ENCODE measurements around the gene B4GALNT1.

Gene B4GALNT1

DNA sequence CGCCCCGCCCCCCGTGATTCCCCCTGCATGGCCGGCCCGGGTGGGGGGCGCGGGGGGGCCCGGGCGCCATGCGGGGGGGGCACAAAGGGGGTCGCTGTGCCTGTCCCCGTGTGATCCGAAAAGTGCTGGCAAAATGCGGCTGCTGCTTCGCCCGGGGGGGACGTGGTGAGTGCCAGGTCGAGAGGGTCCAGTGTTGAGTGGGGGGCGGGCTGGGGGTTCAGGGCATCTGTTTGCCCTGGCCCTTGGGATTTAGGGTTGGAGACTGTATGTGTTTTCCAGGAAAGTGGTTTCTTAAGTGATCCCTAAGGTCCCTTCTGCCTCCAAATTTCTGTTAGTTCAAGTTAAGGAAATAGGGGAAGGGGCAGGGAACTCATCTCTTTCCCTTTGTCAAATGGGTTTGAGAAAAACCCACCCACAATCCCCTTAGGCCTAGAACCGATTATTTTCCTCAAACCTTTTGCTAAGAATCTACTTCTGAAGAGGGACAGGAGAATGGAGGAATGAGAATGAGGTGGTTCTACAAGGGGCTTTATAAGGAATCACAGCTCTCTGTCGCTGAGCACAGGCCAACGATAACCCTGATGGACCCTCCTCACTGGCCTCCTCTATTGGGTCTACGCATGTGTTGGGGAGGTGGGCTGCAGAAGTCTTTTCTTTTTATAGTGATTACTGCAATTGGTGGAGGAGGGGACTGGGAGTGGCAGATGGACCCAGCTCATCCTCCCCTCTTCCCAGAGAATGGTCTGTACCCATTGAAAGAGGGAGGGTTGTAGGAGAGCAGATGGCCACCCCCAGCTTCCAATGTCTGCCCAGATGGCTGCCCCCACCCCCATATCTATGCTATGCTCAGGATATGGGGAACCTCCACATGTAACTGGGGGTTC, 20.9 kb downstream of the B4GALNT1 start:
- Histone ChIP-seq H3K4me3 (ENCODE audit: insufficient read depth in 1 of 2, low read depth in 1 of 2, low read length in 2 of 2) (peak overlapping the region; percentile 60 to 81), H2AFZ (ENCODE audit: low read depth, low read length) (no peak overlapping the region), H2AK5ac (ENCODE audit: low read length, severe bottlenecking) (no peak overlapping the region), H3K14ac (ENCODE audit: low read length in 2 of 2) (no peak overlapping the region), H3K4ac (ENCODE audit: low read depth in 1 of 2, low read length in 2 of 2) (no peak overlapping the region), H3K36me3 (ENCODE audit: control insufficient read depth in 1 of 2, insufficient read depth in 2 of 2, low read depth in 1 of 2, low read length in 2 of 2) (peaks cover 0 to 56% of the 10 kb centered on the region in 2 experiments), H3K79me1 (replicated peaks; ENCODE audit: low read length, poor library complexity, severe bottlenecking) (peaks cover 7% of the 10 kb centered on the region), H3K4me2 (ENCODE audit: low read length, poor library complexity, severe bottlenecking) (peak overlapping the region; percentile 77), H2BK12ac (ENCODE audit: low read length in 2 of 2) (peak overlapping the region in 1 of 2 experiments; percentile 64), H3K27ac (ENCODE audit: low read length, poor library complexity, severe bottlenecking) (no peak overlapping the region), H3K4me1 (ENCODE audit: control insufficient read depth, insufficient read depth, low read depth, low read length) (peaks cover 15% of the 10 kb centered on the region), H4K91ac (ENCODE audit: low read length) (peak overlapping the region; percentile 62), H3K27me3 (ENCODE audit: control insufficient read depth in 1 of 2, insufficient read depth in 1 of 2, low read length in 2 of 2) (peaks cover 0 to 57% of the 10 kb centered on the region in 2 experiments), H3K23ac (ENCODE audit: low read length in 2 of 2) (peak overlapping the region in 1 of 2 experiments; percentile 97), H2BK15ac (ENCODE audit: low read depth, poor library complexity, severe bottlenecking) (no peak overlapping the region), H3K9ac (ENCODE audit: low read length) (peak overlapping the region; percentile 49), H4K8ac (ENCODE audit: low read length) (peak overlapping the region; percentile 92), H2BK120ac (ENCODE audit: low read depth, low read length) (peak overlapping the region; percentile 86), H3K9me3 (ENCODE audit: control insufficient read depth, low read length) (no peaks in the 10 kb centered on the region), H2BK5ac (ENCODE audit: low read depth, low read length, poor library complexity, severe bottlenecking) (no peak overlapping the region), H3K18ac (ENCODE audit: low read depth in 1 of 2, low read length in 2 of 2) (peak overlapping the region in 1 of 2 experiments; percentile 78)
- no peak for DNase-seq
- WGBS: 12% methylated on average over 21 of the region's 23 CpGs

DNA sequence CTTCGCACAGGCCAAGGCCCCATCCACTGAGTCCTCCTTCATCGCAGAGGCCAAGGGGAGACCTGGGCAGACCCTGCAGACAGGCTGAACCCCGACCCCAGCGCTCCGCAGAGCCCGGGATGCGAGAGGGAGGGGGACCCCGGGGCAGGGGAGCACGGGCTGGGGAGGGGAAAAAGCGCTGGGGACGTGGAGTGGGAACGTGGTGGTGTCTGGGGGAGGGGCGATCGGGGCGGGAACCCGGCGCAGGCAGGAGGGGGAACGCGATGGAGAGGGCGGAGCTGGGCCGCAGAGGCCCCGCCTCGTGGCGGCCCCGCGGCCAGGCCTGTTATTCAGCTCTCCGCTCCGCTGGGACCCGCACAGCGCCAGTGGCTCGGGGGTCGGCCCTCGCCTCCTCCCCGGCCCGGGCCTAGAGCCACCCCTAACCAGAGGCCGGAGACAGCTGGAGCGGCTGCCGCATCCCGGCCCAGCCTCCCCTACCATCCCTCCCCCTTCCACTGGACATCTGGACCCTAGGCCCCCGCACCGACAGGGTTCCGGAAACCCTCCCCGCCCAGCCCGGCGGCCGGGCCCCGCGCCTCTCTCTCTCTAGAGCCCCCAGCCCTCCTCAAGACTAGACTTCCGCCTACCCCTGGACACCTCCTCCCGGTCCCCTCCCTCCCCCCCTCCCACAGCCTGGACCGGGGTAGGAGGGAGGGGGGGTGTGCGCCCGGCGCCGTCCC, 21.7 kb downstream of the B4GALNT1 start, which contains the start of gene ARHGEF25:
TSS of gene ARHGEF25 (plus strand) at position 328 of the 719 bp plus-strand sequence. CDS start 460 bp downstream, outside the sequence.
- peak within 1 kb of the TSS; percentile 95 for H4K8ac ChIP-seq (ENCODE audit: low read length)
- H3K79me1 ChIP-seq (replicated peaks; ENCODE audit: low read length, poor library complexity, severe bottlenecking): peaks cover 7% of the 10 kb centered on the region
- H3K4ac ChIP-seq (ENCODE audit: low read depth in 1 of 2, low read length in 2 of 2): peak within 1 kb of the TSS; percentile 2 to 42
- H3K23ac ChIP-seq (ENCODE audit: low read length in 2 of 2): peak within 1 kb of the TSS in 1 of 2 experiments; percentile 97
- peaks cover 15% of the 10 kb centered on the region for H3K4me1 ChIP-seq (ENCODE audit: control insufficient read depth, insufficient read depth, low read depth, low read length)
- peak within 1 kb of the TSS; percentile 86 for H4K91ac ChIP-seq (ENCODE audit: low read length)
- H2AK5ac ChIP-seq (ENCODE audit: low read length, severe bottlenecking): no peak within 1 kb of the TSS
- DNase-seq: peak; percentile 57
- peak within 1 kb of the TSS; percentile 77 for H3K9ac ChIP-seq (ENCODE audit: low read length)
- peaks cover 0 to 57% of the 10 kb centered on the region in 2 experiments for H3K36me3 ChIP-seq (ENCODE audit: control insufficient read depth in 1 of 2, insufficient read depth in 2 of 2, low read depth in 1 of 2, low read length in 2 of 2)
- peak within 1 kb of the TSS; percentile 77 for H3K4me2 ChIP-seq (ENCODE audit: low read length, poor library complexity, severe bottlenecking)
- peak within 1 kb of the TSS; percentile 50 to 64 for H2BK12ac ChIP-seq (ENCODE audit: low read length in 2 of 2)
- 2% methylated on average over 9 of the region's 55 CpGs for WGBS
- H3K4me3 ChIP-seq (ENCODE audit: insufficient read depth in 1 of 2, low read depth in 1 of 2, low read length in 2 of 2): peak within 1 kb of the TSS; percentile 70 to 81
- peaks cover 0 to 57% of the 10 kb centered on the region in 2 experiments for H3K27me3 ChIP-seq (ENCODE audit: control insufficient read depth in 1 of 2, insufficient read depth in 1 of 2, low read length in 2 of 2)
- no peak within 1 kb of the TSS for H3K27ac ChIP-seq (ENCODE audit: low read length, poor library complexity, severe bottlenecking)
- H2BK120ac ChIP-seq (ENCODE audit: low read depth, low read length): peak within 1 kb of the TSS; percentile 86
- no peak within 1 kb of the TSS for H3K14ac ChIP-seq (ENCODE audit: low read length in 2 of 2)
- H2BK5ac ChIP-seq (ENCODE audit: low read depth, low read length, poor library complexity, severe bottlenecking): no peak within 1 kb of the TSS
- peak within 1 kb of the TSS; percentile 68 for H2BK15ac ChIP-seq (ENCODE audit: low read depth, poor library complexity, severe bottlenecking)
- peak within 1 kb of the TSS; percentile 78 to 94 for H3K18ac ChIP-seq (ENCODE audit: low read depth in 1 of 2, low read length in 2 of 2)
- H3K9me3 ChIP-seq (ENCODE audit: control insufficient read depth, low read length): no peaks in the 10 kb centered on the region
- H2AFZ ChIP-seq (ENCODE audit: low read depth, low read length): peak within 1 kb of the TSS; percentile 37

GRCh38 chr12:57610554-57611107, 22.4 kb downstream of the B4GALNT1 start:
- peak overlapping the region; percentile 76 for H3K4me2 ChIP-seq (ENCODE audit: low read length, poor library complexity, severe bottlenecking)
- peak overlapping the region; percentile 10 to 50 for H2BK12ac ChIP-seq (ENCODE audit: low read length in 2 of 2)
- no peak overlapping the region for H2AK5ac ChIP-seq (ENCODE audit: low read length, severe bottlenecking)
- WGBS: 7% methylated on average over 24 of the region's 29 CpGs
- H3K79me1 ChIP-seq (replicated peaks; ENCODE audit: low read length, poor library complexity, severe bottlenecking): peaks cover 12% of the 10 kb centered on the region
- peak overlapping the region; percentile 62 to 94 for H3K18ac ChIP-seq (ENCODE audit: low read depth in 1 of 2, low read length in 2 of 2)
- no peak overlapping the region for H3K23ac ChIP-seq (ENCODE audit: low read length in 2 of 2)
- no peak overlapping the region for H2BK5ac ChIP-seq (ENCODE audit: low read depth, low read length, poor library complexity, severe bottlenecking)
- H3K4ac ChIP-seq (ENCODE audit: low read depth in 1 of 2, low read length in 2 of 2): peak overlapping the region; percentile 2 to 42
- DNase-seq: no peak
- H3K9me3 ChIP-seq (ENCODE audit: control insufficient read depth, low read length): no peaks in the 10 kb centered on the region
- peaks cover 0 to 57% of the 10 kb centered on the region in 2 experiments for H3K27me3 ChIP-seq (ENCODE audit: control insufficient read depth in 1 of 2, insufficient read depth in 1 of 2, low read length in 2 of 2)
- H3K4me1 ChIP-seq (ENCODE audit: control insufficient read depth, insufficient read depth, low read depth, low read length): peaks cover 16% of the 10 kb centered on the region
- H2BK120ac ChIP-seq (ENCODE audit: low read depth, low read length): peak overlapping the region; percentile 86
- H3K36me3 ChIP-seq (ENCODE audit: control insufficient read depth in 1 of 2, insufficient read depth in 2 of 2, low read depth in 1 of 2, low read length in 2 of 2): peaks cover 0 to 50% of the 10 kb centered on the region in 2 experiments
- H3K14ac ChIP-seq (ENCODE audit: low read length in 2 of 2): no peak overlapping the region
- H2BK15ac ChIP-seq (ENCODE audit: low read depth, poor library complexity, severe bottlenecking): peak overlapping the region; percentile 68
- H4K8ac ChIP-seq (ENCODE audit: low read length): peak overlapping the region; percentile 95
- peak overlapping the region; percentile 37 for H2AFZ ChIP-seq (ENCODE audit: low read depth, low read length)
- peak overlapping the region; percentile 77 for H3K9ac ChIP-seq (ENCODE audit: low read length)
- H3K4me3 ChIP-seq (ENCODE audit: insufficient read depth in 1 of 2, low read depth in 1 of 2, low read length in 2 of 2): peak overlapping the region; percentile 70 to 81
- H3K27ac ChIP-seq (ENCODE audit: low read length, poor library complexity, severe bottlenecking): no peak overlapping the region
- H4K91ac ChIP-seq (ENCODE audit: low read length): peak overlapping the region; percentile 86

All from mesenchymal stem cell (in vitro differentiated cells and primary cell).